ENCODE measurements around the gene DOLPP1.

The DOLPP1 gene

GRCh38 chr9:129068110-129068509, 12.8 kb upstream of the DOLPP1 start:
- DNase-seq: no peak

DNA sequence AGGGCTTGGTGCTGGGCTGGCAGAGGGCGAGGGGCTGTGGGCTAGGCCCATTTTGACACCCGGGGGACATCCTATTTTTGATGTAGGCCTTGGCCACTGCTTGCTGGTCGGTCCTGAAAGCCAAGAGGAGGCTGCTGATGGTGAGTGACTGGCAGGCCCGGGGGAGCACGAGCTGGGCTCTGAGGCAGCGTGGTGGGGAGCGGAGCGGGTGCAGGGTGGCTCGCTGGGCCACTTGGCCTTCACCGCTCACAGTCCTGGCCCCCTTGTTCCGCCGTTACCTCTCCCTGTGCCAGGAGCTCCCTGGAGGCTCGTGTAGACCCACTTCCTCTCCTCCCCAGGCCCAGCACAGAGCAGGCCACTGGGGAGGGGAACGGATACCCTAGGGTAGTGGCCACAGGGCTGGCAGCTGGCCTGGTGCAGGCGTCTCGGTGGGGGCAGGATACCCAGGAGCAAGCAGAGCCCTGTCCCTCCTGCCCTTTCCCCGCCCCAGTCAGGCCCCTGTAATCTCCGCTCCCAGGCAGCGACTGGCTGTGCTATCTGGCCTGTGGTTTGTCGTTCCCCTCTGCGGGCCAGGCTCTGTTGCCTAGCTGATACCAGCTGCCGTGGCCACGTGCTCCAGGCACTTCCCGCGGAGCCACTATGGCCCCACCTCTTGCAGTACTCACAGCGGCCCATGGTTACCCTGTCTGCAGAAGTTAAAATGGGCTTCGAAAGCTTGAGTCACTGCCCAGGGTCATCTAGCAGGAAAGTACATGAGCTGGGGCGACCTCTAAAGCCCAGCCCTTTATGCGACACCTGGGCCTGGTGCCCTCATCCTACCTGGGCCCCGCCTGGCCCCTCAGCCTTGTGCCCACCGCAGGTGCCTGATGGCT, 11.7 kb upstream of the DOLPP1 start:
- peak; percentile 24 for DNase-seq

DNA sequence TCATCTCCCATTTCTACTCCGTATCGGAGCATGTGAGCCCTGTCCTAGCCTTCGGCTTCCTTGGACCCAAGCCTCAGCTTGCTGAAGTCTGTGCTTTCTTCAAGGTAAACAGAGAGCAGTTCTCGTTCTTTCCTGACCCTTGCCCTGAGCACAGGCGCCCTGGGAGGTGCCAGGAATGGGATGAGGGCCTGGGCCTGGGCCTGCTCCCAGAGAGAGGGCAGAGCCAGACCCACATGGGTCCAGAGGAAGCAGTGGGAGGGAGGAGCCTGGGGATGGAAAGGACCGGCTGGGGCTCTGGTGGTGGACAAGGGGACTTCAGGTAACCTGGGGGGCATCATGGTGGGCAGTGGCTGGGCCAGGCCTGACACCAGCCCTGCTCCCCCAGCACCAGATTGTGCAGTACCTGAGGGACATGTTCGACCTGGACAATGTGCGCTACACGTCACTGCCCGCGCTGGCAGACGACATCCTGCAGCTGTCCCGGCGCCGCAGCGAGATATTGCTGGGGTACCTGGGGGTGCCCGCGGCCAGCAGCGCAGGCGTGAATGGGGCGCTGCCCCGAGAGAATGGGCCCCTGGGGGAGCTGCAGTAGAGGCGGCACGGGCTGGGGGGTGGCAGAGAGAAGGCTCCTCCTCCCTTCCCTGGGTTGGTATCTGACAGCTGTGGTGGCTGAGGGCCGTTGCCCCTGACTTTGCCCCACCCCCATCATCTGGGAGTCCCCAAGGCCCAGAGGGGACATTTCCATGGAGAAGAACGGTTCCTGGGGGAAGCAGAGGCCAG, 10.9 kb upstream of the DOLPP1 start:
- DNase-seq: no peak

- DNase-seq: no peak
Measured at GRCh38 chr9:129070696-129071525, 10.0 kb upstream of the DOLPP1 start.

- DNase-seq: peak; percentile 59
Measured at GRCh38 chr9:129071526-129072126, 9.3 kb upstream of the DOLPP1 start.

DNA sequence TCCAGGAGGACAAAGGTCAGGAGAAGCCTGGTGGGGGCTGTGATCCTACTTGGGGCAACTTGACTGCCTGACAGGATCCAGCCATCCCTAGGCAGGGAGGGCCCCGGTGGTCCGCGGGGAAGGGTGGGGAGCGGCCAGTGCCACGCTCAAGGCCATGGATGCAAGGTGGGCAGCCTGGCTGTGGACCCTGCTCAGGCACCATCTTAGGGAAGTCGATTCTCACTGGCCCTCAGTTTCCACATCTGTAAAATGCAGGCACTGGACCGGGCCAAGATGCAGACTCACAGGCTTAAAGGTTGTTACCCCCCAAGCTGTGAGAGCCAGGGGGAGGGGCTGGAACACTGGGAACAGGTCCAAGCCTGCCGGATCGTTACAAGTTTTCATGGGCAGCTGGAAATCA, 8.7 kb upstream of the DOLPP1 start:
- DNase-seq: no peak

- no peak for DNase-seq
Measured at GRCh38 chr9:129073404-129073803, 7.5 kb upstream of the DOLPP1 start.

DNA sequence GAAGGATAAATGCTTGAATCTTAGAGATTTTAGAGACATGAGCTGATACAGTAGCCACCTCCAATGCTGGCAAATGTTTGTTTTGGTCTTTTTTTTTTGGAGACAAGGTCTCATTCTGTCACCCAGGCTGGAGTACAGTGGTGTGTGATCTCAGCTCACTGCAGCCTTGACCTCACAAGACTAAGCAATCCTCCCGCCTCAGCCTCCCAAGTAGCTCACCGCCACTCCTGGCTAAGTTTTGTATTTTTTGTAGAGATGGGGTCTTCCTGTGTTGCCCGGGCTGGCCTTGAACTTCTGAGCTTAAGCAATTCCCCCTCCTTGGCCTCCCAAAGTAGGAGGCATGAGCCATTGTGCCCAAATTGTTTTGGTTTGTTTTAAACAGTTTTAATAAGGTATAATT, 6.8 kb upstream of the DOLPP1 start:
- no peak for DNase-seq

GRCh38 chr9:129075996-129076639, 4.8 kb upstream of the DOLPP1 start:
- no peak for DNase-seq

DNA sequence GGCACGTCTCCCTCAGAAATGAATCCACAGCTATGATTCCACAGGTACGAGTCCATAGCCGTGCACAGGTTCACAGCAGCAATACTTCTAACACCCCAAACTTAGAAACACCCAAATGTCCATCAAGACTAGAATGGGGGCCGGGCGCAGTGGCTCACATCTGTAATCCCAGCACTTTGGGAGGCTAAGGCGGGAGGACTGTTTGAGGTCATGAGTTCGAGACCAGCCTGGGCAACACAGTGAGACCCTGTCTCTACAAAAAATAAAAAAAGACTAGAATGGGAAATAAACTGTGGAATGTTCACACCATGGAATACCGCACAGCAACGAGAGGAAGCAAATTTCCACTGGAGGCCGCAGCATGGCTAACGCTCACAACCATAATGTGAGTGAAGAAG, 4.3 kb upstream of the DOLPP1 start:
- no peak for DNase-seq

- no peak for DNase-seq
Measured at GRCh38 chr9:129077236-129077635, 3.7 kb upstream of the DOLPP1 start.

DNA sequence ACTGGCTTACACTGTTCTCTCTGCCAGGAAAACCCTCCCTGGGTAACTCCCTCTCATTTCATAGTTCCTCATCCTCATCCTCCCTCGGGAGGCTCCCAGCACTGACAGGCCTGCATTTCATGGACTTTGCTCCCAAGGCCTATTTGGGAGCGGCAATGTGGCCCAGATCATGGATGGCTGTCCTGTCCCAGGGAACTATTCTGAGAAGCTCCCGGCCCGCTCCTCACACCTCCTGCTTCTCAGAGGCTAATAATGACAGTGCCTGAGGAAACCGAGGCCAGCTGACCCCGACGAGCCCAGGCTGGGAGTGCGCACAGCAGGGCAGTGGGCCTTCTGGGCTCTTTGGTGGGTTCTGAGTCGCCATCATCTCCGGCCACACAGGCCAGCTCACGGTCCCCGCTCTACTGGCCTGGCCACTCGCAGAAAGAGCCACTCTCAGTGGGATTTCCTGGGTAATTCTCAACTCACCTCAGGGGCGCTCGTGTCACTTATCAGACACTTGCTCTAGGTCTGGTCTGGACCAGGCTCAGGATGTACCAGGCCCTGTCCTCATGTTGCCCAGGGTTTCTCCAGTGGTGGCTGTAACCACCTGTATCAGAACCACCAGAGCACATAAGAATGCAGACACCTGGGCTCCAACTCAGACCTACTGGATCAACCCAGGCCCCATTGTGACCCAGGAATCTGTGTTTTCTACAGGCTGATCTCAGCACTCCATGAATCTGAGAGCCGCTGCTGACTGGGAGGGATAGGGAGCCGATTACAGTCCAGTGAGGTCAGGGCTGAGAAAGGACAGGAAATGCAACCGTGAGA, 2.0 kb upstream of the DOLPP1 start:
- no peak for DNase-seq

DNA sequence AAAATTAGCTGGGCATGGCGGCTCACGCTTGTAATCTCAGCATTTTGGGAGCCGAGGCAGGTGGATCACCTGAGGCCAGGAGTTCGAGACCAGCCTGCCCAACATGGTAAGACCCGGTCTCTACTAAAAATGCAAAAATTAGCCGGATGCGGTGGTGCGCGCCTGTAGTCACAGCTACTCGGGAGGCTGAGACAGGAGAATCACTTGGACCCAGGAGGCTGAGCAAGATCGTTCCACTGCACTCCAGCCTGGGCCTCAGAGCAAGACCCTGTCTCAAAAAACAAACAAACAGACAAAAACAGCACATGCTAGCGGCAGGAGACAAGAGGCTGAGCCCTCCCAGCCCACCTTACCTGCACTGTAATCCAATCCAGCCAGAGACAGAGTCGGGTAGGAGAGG, 1.1 kb upstream of the DOLPP1 start:
- no peak for DNase-seq

DNA sequence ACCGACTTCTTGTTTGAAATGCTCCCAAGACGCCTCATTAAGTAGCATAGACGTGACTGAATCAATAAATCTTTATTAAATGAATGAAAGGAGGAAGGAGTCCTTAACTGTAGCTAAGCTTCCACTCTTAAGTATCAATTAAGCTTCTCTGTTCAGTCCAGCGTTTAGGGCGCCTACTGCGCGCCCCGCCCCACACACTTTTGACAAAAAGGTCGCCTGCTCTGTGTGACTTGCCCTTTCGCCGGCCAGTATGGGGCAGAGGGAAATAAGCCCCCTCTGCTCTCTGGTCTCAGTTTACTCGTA, 662 bp upstream of the DOLPP1 start:
- DNase-seq: no peak

DNA sequence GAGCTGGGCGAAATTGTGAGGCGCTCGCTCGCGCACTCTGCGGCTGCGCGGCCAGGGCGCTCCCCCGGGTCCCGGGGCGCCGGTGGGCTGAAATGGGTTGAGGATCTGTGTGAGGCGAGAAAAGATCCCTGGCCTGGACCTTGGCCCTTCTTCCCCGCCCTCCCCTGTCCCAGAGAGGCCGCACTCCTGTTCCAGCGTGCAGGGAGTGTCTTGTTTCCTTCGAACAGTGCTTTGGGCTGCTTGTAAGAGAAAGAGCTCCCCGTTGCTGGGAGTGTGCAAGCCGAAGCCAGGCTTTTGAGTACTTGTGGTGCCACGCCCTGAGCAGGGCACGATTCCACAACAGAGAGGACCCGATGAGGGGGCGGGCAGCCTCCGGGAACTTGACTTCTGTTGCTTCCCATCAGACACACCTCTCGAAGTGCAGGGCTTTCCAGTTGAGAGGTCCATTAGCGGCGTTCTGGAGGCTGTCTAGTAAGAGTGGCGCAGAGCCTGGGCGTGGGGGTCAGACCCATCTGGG, 535 bp downstream of the DOLPP1 start:
- no peak for DNase-seq

DNA sequence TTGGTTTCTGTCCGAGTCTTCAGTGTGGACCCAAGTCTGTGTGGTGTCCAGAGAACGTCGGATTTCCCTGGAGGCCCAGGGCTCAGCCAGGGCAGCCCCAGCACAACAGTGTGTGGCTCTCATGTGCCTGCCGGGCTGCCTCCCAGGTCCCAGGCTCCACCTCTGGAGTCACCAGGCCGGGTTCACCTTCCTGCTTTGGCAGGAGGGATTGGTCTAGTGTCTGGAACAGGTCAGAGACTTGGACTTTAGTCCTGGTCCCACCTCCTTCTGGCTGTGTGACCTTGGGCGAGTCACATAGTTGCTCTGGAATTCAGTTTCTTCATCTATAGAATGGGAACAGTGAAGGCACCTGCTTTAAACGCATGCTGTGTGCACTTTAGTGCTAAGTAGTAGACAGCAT, 3.2 kb downstream of the DOLPP1 start:
- no peak for DNase-seq

DNA sequence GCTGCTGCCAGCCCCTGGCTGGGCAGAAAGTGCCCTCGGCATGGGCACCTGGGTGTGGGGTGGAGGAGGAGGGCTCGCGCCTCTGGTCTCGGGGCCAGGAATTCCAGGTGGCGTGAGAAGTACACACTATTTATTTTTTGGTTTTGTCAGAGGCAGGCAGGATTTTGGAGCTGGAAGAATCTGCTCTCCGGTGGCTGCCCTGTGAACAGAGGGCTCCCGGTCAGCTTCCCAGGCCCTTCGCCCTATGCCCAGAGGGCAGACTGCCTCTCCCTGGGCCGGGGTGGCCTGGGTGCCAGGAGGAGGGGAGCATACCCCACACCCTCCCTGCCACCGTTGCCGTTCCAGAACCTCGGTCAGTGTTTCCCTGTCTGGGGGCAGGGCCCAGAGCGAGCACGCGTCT, 8.3 kb downstream of the DOLPP1 start:
- DNase-seq: no peak

GRCh38 chr9:129093602-129094386, 12.9 kb downstream of the DOLPP1 start:
- DNase-seq: no peak

DNA sequence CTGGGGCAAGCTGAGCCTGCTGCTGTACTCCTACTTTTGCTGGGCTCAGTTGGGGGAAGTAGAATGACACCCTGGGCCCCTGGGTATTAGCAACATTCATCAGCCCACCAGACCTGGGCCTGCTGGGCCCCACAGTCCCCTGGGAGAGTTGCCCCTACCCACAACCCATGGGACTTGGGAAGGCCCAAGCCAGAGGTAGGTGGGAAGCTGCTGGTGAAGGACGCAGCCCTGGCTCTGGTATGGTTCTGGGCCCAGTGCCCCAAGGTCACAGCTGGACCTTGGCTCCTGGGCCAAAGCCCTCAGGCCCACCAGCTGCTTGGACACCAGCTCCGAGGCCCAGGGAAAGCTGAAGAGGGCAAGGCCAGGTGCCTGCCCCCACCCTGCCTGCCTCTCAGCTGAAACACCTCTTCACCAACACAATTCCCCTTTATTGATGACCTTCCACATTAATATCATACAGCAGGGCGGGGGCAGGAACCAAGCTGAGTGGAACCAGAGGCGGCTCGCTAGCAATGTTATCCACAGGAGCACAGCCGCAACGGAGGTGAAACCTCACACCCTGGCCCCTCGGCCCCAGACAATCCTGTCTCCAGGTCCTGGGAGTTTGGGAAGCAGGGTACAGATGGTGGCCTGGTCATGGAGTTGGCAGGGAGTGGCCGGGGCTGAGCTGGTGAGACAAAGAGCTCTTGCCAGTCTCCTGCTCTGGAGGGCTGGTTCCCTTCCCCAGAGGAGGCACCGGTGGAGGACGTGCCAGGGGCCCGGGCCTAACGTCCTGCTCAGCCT, 13.7 kb downstream of the DOLPP1 start:
- DNase-seq: no peak

DNA sequence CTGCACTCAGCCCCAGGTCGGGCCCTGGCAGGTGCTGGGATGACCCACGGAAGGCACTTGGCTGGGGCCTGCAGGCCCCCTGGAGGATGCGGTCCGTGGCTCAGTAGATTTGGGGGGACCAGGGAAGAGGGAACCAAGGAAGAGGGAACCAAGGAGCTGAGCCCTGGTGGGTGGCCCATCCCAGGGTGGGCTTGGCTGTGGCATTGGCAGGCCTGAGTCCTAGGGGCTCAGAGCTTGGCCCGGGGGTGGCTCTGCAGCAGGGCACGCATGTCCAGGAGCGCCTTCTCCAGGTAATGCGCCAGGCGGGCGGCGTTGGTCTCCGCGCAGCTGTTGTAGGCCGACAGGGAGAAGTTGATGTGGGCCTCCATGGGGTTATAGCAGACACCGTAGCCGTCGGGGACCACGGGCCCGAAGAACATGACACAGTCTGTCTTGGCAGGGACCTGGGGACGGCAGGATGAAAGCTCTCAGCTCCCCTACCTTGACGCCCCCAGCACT, 14.3 kb downstream of the DOLPP1 start:
- no peak for DNase-seq

All from NCI-H526 treated with DMSO at 0.1 percent for 48 hours (cell line).